ENCODE results near the gene RGN. TPM values are rescaled to one million over a fixed set of nuclear protein-coding genes. Genes with fewer than 3 reads are reported as not detected.

Gene RGN
- total RNA-seq: 1 to 10 TPM in 1 of 3 donors, under 1 TPM in 2; 0.58 to 5.5 (median 0.67) TPM
- long read RNA-seq, donor 1, partial matches to known transcripts: 0 of 4 reads
- long read RNA-seq, donor 1, other reads (novel, unspliced or antisense): 0 of 4 reads
- long read RNA-seq, donor 2: 0 reads

- no peak for TF ChIP-seq CTCF (IDR thresholded peaks at IDR 0.05)
- Histone ChIP-seq H3K36me3 (ENCODE audit: low read depth) (no peaks in the 10 kb centered on the region), H3K4me3 (no peak within 1 kb of the TSS), H3K9me3 (no peaks in the 10 kb centered on the region), H3K4me1 (ENCODE audit: low read depth) (no peaks in the 10 kb centered on the region)
- DNase-seq (peak in 1 of 3 donors; percentile 1), ATAC-seq (peak; percentile 27)
- intact Hi-C loops (cut with DNase I, micrococcal nuclease): no loop called here
Observed at GRCh38 chrX:47078129-47079043, at the start of gene RGN. TSS of gene RGN (plus strand) at chrX:47078443. CDS start at chrX:47081145, 2,702 bp downstream.

- Histone ChIP-seq H3K36me3 (ENCODE audit: low read depth) (no peaks in the 10 kb centered on the region), H3K4me1 (ENCODE audit: low read depth) (no peaks in the 10 kb centered on the region), H3K4me3 (no peak overlapping the region), H3K9me3 (no peaks in the 10 kb centered on the region)
- TF ChIP-seq CTCF (IDR thresholded peaks at IDR 0.05): no peak
- DNase-seq (peak in 1 of 3 donors; percentile 65), ATAC-seq (no peak)
- intact Hi-C loops (cut with DNase I, micrococcal nuclease): no loop called here
Observed at GRCh38 chrX:47030339-47030738, 47.9 kb upstream of the RGN start.

- no peaks in the 10 kb centered on the region for H3K9me3 ChIP-seq
- no peak overlapping the region for H3K4me3 ChIP-seq
- TF ChIP-seq CTCF (IDR thresholded peaks at IDR 0.05): no peak
- intact Hi-C loops (cut with DNase I, micrococcal nuclease): no loop called here
- ATAC-seq (no peak), DNase-seq (no peak)
- no peaks in the 10 kb centered on the region for H3K4me1 ChIP-seq (ENCODE audit: low read depth)
- no peaks in the 10 kb centered on the region for H3K36me3 ChIP-seq (ENCODE audit: low read depth)
Observed at GRCh38 chrX:47047989-47048388, 30.3 kb upstream of the RGN start.

GRCh38 chrX:47059142-47059874 lies 18.9 kb upstream of the RGN start:
- TF ChIP-seq CTCF (IDR thresholded peaks at IDR 0.05): no peak
- ATAC-seq (no peak), DNase-seq (no peak)
- intact Hi-C loops (cut with DNase I, micrococcal nuclease): no loop called here
- Histone ChIP-seq H3K4me1 (ENCODE audit: low read depth) (no peaks in the 10 kb centered on the region), H3K9me3 (no peaks in the 10 kb centered on the region), H3K36me3 (ENCODE audit: low read depth) (no peaks in the 10 kb centered on the region), H3K4me3 (no peak overlapping the region)

- no peaks in the 10 kb centered on the region for H3K36me3 ChIP-seq (ENCODE audit: low read depth)
- no peak for DNase-seq
- H3K4me3 ChIP-seq: no peak overlapping the region
- no peaks in the 10 kb centered on the region for H3K9me3 ChIP-seq
- no peak for TF ChIP-seq CTCF (IDR thresholded peaks at IDR 0.05)
- ATAC-seq: no peak
- intact Hi-C loops (cut with DNase I, micrococcal nuclease): no loop called here
- H3K4me1 ChIP-seq (ENCODE audit: low read depth): no peaks in the 10 kb centered on the region
Observed at GRCh38 chrX:47060708-47061107, 17.5 kb upstream of the RGN start.

All from mucosa of descending colon (tissue), 3 donors.